ENCODE measurements around the gene SNAPC5. TPM values are rescaled to one million over a fixed set of nuclear protein-coding genes. Genes with fewer than 3 reads are reported as not detected.

Gene SNAPC5
- total RNA-seq, 4 donors from 2014 or later: 2.6 to 64.0 (median 32.1) TPM

GRCh38 chr15:66524838-66525237 lies 27.3 kb upstream of the SNAPC5 start:
- Histone ChIP-seq H3K27me3 (no peaks in the 10 kb centered on the region), H3K4me1 (no peaks in the 10 kb centered on the region), H3K4me3 (no peak overlapping the region), H3K9me3 (no peaks in the 10 kb centered on the region), H3K27ac (no peak overlapping the region), H3K36me3 (peaks cover 0 to 9% (median 0%) of the 10 kb centered on the region in 4 donors)
- in situ Hi-C loops (cut with MboI; ENCODE audit: low pct_ligation_motif_present in 1 of 4, low pct_unique_long_range_greater_than_20kb in 1 of 4, low sequenced_read_pairs in 3 of 4): no loop called here
- intact Hi-C loops (cut with DNase I; ENCODE audit: low total_unique reads): loop anchor here (5.0 kb wide), 1 partner anchor 1682 kb away; the partner anchor contains the start of gene CALML4
- WGBS, 2 donors (ENCODE audit: low coverage in 1 of 2): 80 to 93% methylated on average over 4 of the region's 4 CpGs
- DNase-seq: no peak
- TF ChIP-seq, protein P1, sequence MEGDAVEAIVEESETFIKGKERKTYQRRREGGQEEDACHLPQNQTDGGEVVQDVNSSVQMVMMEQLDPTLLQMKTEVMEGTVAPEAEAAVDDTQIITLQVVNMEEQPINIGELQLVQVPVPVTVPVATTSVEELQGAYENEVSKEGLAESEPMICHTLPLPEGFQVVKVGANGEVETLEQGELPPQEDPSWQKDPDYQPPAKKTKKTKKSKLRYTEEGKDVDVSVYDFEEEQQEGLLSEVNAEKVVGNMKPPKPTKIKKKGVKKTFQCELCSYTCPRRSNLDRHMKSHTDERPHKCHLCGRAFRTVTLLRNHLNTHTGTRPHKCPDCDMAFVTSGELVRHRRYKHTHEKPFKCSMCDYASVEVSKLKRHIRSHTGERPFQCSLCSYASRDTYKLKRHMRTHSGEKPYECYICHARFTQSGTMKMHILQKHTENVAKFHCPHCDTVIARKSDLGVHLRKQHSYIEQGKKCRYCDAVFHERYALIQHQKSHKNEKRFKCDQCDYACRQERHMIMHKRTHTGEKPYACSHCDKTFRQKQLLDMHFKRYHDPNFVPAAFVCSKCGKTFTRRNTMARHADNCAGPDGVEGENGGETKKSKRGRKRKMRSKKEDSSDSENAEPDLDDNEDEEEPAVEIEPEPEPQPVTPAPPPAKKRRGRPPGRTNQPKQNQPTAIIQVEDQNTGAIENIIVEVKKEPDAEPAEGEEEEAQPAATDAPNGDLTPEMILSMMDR (IDR thresholded peaks at IDR 0.05): no peak
- TF ChIP-seq POLR2AphosphoS5 (IDR thresholded peaks at IDR 0.05): no peak
- no peak for TF ChIP-seq EP300 (IDR thresholded peaks at IDR 0.05; ENCODE audit: low read depth)
- TF ChIP-seq POLR2A (IDR thresholded peaks at IDR 0.05): no peak

DNA sequence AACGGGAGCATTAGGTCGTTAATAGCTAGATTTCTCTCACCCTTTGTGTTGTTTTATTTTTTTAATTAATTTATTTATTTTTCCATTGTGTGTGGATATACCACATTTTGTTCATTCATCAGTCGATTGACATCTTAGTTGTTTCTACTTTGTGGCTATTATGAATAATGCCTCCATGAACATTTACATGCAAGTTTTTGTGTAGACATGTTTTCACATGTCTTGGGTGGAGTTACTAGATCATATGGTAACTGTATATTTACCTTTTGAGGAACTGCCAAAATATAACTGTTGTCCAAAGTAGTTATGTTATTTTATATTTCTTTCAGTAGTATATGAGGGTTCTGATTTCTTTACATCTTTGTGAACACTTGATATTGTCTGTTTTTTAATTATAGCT lies 26.4 kb upstream of the SNAPC5 start:
- intact Hi-C loops (cut with DNase I; ENCODE audit: low total_unique reads) (no loop called here), in situ Hi-C loops (cut with MboI; ENCODE audit: low pct_ligation_motif_present in 1 of 4, low pct_unique_long_range_greater_than_20kb in 1 of 4, low sequenced_read_pairs in 3 of 4) (no loop called here)
- peaks cover 0 to 9% (median 0%) of the 10 kb centered on the region in 4 donors for H3K36me3 ChIP-seq
- no peaks in the 10 kb centered on the region for H3K9me3 ChIP-seq
- no peak overlapping the region for H3K27ac ChIP-seq
- no peaks in the 10 kb centered on the region for H3K27me3 ChIP-seq
- DNase-seq: no peak
- 88 to 91% methylated on average over 3 of the region's 3 CpGs for WGBS, 2 donors (ENCODE audit: low coverage in 1 of 2)
- TF ChIP-seq, protein P1 (IDR thresholded peaks at IDR 0.05): no peak
- no peak for TF ChIP-seq POLR2A (IDR thresholded peaks at IDR 0.05)
- no peak for TF ChIP-seq EP300 (IDR thresholded peaks at IDR 0.05; ENCODE audit: low read depth)
- TF ChIP-seq POLR2AphosphoS5 (IDR thresholded peaks at IDR 0.05): no peak
- H3K4me1 ChIP-seq: no peaks in the 10 kb centered on the region
- H3K4me3 ChIP-seq: no peak overlapping the region

DNA sequence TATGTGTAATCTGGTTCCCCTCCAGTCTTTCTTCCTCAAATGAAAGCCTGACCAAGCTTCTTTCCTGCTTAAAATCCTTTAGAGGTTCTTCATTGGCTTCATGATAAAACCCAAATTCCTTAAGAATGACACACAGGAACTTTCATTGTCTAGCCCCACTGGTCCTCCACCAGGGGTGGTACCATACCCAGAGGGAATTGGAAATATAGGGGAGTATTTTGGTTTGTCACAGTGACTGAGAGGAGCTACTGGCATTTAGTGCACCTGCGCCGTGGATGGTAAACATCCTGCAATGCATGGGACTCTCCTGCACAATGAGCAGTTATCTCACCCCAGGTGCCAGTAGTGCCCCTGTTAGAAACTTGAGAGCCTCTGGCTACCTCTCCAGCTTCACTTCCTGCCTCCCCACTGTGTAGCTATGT lies 18.4 kb upstream of the SNAPC5 start:
- DNase-seq: no peak
- Histone ChIP-seq H3K4me1 (no peaks in the 10 kb centered on the region), H3K27ac (no peak overlapping the region), H3K36me3 (peaks cover 0 to 11% (median 4%) of the 10 kb centered on the region in 4 donors), H3K4me3 (no peak overlapping the region), H3K27me3 (no peaks in the 10 kb centered on the region), H3K9me3 (no peaks in the 10 kb centered on the region)
- TF ChIP-seq POLR2AphosphoS5 (IDR thresholded peaks at IDR 0.05) (no peak), EP300 (IDR thresholded peaks at IDR 0.05; ENCODE audit: low read depth) (no peak), POLR2A (IDR thresholded peaks at IDR 0.05) (no peak)
- TF ChIP-seq, protein P1 (IDR thresholded peaks at IDR 0.05): no peak
- intact Hi-C loops (cut with DNase I; ENCODE audit: low total_unique reads) (no loop called here), in situ Hi-C loops (cut with MboI; ENCODE audit: low pct_ligation_motif_present in 1 of 4, low pct_unique_long_range_greater_than_20kb in 1 of 4, low sequenced_read_pairs in 3 of 4) (no loop called here)
- WGBS, 2 donors (ENCODE audit: low coverage in 1 of 2): 100% methylated on average over 2 of the region's 2 CpGs; no CpG with 5 or more reads in 1 of the 2 donors

GRCh38 chr15:66514586-66514985 lies 17.0 kb upstream of the SNAPC5 start:
- Histone ChIP-seq H3K27me3 (no peaks in the 10 kb centered on the region), H3K27ac (no peak overlapping the region), H3K4me3 (no peak overlapping the region), H3K9me3 (no peaks in the 10 kb centered on the region), H3K36me3 (peaks cover 0 to 11% (median 0%) of the 10 kb centered on the region in 4 donors), H3K4me1 (no peaks in the 10 kb centered on the region)
- no peak for DNase-seq
- TF ChIP-seq POLR2A (IDR thresholded peaks at IDR 0.05) (no peak), POLR2AphosphoS5 (IDR thresholded peaks at IDR 0.05) (no peak), EP300 (IDR thresholded peaks at IDR 0.05; ENCODE audit: low read depth) (no peak)
- TF ChIP-seq, protein P1 (IDR thresholded peaks at IDR 0.05): no peak
- 79 to 85% methylated on average over 3 of the region's 3 CpGs for WGBS, 2 donors (ENCODE audit: low coverage in 1 of 2)
- in situ Hi-C loops (cut with MboI; ENCODE audit: low pct_ligation_motif_present in 1 of 4, low pct_unique_long_range_greater_than_20kb in 1 of 4, low sequenced_read_pairs in 3 of 4) (no loop called here), intact Hi-C loops (cut with DNase I; ENCODE audit: low total_unique reads) (no loop called here)
